Measurements from ENCODE around the gene SRPK2. TPM values are rescaled to one million over a fixed set of nuclear protein-coding genes. Genes with fewer than 3 reads are reported as not detected.

The SRPK2 gene
- total and polyA plus RNA-seq, 2 of the 13 experiments (the other 11 are each of a cell fraction or from before 2014, with no cell fraction given) = 10.1 to 22.3 TPM

DNA sequence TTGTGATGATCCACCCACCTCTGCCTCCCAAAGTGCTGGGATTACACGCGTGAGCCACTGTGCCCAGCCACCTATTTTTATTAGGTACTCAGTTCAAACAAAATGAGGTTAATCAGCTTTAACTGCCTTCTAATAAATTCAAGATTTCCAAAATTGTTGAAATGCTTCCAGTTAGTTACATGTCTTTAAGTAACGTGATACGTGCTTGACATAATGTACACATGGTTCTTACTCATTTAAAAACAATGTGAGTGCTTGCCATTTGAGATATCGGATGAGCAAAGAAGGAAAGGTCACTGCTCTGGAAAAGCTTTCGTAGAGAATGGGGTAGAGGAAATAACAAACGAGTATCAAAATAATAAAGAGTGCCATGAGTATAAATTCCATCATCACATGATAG lies 291.1 kb downstream of the SRPK2 start:
- ATAC-seq = no peak
- WGBS (ENCODE audit: low lambda C conversion rate) = 98% methylated on average over 7 of the region's 7 CpGs
- Histone ChIP-seq H3K27ac (ENCODE audit: extremely low read length, insufficient read depth, low read length) (no peak overlapping the region), H3K4me1 (ENCODE audit: insufficient read depth, low read length) (no peaks in the 10 kb centered on the region), H3K9ac (ENCODE audit: insufficient read depth, low read depth, low read length) (no peak overlapping the region), H3K4me3 (replicated peaks in 1 of 3; ENCODE audit: insufficient read depth in 1 of 3, low read depth in 2 of 3, low read length in 3 of 3) (no peak overlapping the region), H2AFZ (ENCODE audit: low read length) (no peak overlapping the region), H3K9me3 (ENCODE audit: low read length) (no peaks in the 10 kb centered on the region), H3K27me3 (ENCODE audit: control insufficient read depth in 1 of 2, insufficient read depth in 2 of 2, low read length in 2 of 2) (no peaks in the 10 kb centered on the region), H4K20me1 (ENCODE audit: insufficient read depth, low read length) (no peaks in the 10 kb centered on the region), H3K4me2 (ENCODE audit: low read depth, low read length) (no peak overlapping the region), H3K36me3 (replicated peaks in 1 of 2; ENCODE audit: control insufficient read depth in 1 of 2, insufficient read depth in 2 of 2, low read length in 2 of 2) (peaks cover 5 to 52% of the 10 kb centered on the region in 2 experiments), H3K79me2 (ENCODE audit: insufficient read depth, low read length) (no peaks in the 10 kb centered on the region)
- intact Hi-C loops (cut with micrococcal nuclease; ENCODE audit: unreplicated experiment) (no loop called here), in situ Hi-C loops (cut with HindIII; ENCODE audit: extremely low pct_ligation_motif_present, low pct_unique_long_range_greater_than_20kb) (no loop called here)
- no peak for FAIRE-seq
- CTCF ChIA-PET (ENCODE audit: low intra/inter-chr PET ratio, low total read pairs) = no interaction called here
- POLR2A ChIA-PET = no interaction called here
- DNase-seq (ENCODE audit: low spot score) = no peak
- BruUV-seq (replicated peaks) = no TSS peak
- no peak for TF ChIP-seq ZNF124 (CRISPR knock-in tag; IDR thresholded peaks at IDR 0.05)

DNA sequence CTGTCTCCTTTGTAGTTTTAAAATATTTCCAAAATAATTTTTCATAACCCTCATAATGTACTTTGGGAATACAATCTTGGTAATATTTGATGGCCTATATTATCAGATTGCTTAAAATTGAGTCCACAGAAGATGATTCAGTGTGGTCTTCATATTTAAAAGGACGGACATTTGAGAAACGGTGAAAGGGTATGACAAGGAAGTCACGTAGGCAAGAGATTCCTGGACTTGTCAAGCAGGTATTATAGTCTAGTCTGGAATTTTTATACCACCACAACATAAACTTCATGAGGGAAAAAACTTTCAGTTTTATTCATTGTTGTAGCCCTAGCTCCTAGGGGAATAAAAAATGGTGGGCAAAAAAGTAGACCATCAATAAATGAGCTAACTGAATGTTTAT lies 292.4 kb downstream of the SRPK2 start:
- ChIA-PET CTCF (ENCODE audit: low intra/inter-chr PET ratio, low total read pairs) (no interaction called here), POLR2A (no interaction called here)
- Histone ChIP-seq H3K27ac (ENCODE audit: extremely low read length, insufficient read depth, low read length) (no peak overlapping the region), H3K4me2 (ENCODE audit: low read depth, low read length) (no peak overlapping the region), H4K20me1 (ENCODE audit: insufficient read depth, low read length) (no peaks in the 10 kb centered on the region), H3K9me3 (ENCODE audit: low read length) (no peaks in the 10 kb centered on the region), H3K79me2 (ENCODE audit: insufficient read depth, low read length) (no peaks in the 10 kb centered on the region), H2AFZ (ENCODE audit: low read length) (no peak overlapping the region), H3K9ac (ENCODE audit: insufficient read depth, low read depth, low read length) (no peak overlapping the region), H3K36me3 (replicated peaks in 1 of 2; ENCODE audit: control insufficient read depth in 1 of 2, insufficient read depth in 2 of 2, low read length in 2 of 2) (peaks cover 2 to 60% of the 10 kb centered on the region in 2 experiments; a peak in 4 of 5 replicates), H3K4me3 (replicated peaks in 1 of 3; ENCODE audit: insufficient read depth in 1 of 3, low read depth in 2 of 3, low read length in 3 of 3) (no peak overlapping the region), H3K27me3 (ENCODE audit: control insufficient read depth in 1 of 2, insufficient read depth in 2 of 2, low read length in 2 of 2) (no peaks in the 10 kb centered on the region), H3K4me1 (ENCODE audit: insufficient read depth, low read length) (no peaks in the 10 kb centered on the region)
- 98% methylated on average over 3 of the region's 3 CpGs for WGBS (ENCODE audit: low lambda C conversion rate)
- ATAC-seq (no peak), DNase-seq (ENCODE audit: low spot score) (no peak), FAIRE-seq (no peak)
- intact Hi-C loops (cut with micrococcal nuclease; ENCODE audit: unreplicated experiment) (no loop called here), in situ Hi-C loops (cut with HindIII; ENCODE audit: extremely low pct_ligation_motif_present, low pct_unique_long_range_greater_than_20kb) (no loop called here)
- no TSS peak for BruUV-seq (replicated peaks)
- TF ChIP-seq ZNF263 (CRISPR knock-in tag; IDR thresholded peaks at IDR 0.05) (no peak), ZKSCAN8 (CRISPR knock-in tag; IDR thresholded peaks at IDR 0.05; ENCODE audit: borderline replicate concordance) (no peak), ZSCAN9 (CRISPR knock-in tag; IDR thresholded peaks at IDR 0.05; ENCODE audit: borderline replicate concordance) (no peak), ESRRA (CRISPR knock-in tag; IDR thresholded peaks at IDR 0.05; ENCODE audit: low read depth) (no peak), RFX3 (CRISPR knock-in tag; IDR thresholded peaks at IDR 0.05) (no peak), ASH2L (IDR thresholded peaks at IDR 0.05; ENCODE audit: insufficient read length, low read depth, low read length) (no peak), SMAD9 (CRISPR knock-in tag; IDR thresholded peaks at IDR 0.05) (no peak)
- TF ChIP-seq, protein P1, sequence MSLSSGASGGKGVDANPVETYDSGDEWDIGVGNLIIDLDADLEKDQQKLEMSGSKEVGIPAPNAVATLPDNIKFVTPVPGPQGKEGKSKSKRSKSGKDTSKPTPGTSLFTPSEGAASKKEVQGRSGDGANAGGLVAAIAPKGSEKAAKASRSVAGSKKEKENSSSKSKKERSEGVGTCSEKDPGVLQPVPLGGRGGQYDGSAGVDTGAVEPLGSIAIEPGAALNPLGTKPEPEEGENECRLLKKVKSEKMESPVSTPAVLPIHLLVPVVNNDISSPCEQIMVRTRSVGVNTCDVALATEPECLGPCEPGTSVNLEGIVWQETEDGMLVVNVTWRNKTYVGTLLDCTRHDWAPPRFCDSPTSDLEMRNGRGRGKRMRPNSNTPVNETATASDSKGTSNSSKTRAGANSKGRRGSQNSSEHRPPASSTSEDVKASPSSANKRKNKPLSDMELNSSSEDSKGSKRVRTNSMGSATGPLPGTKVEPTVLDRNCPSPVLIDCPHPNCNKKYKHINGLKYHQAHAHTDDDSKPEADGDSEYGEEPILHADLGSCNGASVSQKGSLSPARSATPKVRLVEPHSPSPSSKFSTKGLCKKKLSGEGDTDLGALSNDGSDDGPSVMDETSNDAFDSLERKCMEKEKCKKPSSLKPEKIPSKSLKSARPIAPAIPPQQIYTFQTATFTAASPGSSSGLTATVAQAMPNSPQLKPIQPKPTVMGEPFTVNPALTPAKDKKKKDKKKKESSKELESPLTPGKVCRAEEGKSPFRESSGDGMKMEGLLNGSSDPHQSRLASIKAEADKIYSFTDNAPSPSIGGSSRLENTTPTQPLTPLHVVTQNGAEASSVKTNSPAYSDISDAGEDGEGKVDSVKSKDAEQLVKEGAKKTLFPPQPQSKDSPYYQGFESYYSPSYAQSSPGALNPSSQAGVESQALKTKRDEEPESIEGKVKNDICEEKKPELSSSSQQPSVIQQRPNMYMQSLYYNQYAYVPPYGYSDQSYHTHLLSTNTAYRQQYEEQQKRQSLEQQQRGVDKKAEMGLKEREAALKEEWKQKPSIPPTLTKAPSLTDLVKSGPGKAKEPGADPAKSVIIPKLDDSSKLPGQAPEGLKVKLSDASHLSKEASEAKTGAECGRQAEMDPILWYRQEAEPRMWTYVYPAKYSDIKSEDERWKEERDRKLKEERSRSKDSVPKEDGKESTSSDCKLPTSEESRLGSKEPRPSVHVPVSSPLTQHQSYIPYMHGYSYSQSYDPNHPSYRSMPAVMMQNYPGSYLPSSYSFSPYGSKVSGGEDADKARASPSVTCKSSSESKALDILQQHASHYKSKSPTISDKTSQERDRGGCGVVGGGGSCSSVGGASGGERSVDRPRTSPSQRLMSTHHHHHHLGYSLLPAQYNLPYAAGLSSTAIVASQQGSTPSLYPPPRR (CRISPR knock-in tag; IDR thresholded peaks at IDR 0.05; ENCODE audit: borderline replicate concordance) = no peak
- TF ChIP-seq, protein P2, sequence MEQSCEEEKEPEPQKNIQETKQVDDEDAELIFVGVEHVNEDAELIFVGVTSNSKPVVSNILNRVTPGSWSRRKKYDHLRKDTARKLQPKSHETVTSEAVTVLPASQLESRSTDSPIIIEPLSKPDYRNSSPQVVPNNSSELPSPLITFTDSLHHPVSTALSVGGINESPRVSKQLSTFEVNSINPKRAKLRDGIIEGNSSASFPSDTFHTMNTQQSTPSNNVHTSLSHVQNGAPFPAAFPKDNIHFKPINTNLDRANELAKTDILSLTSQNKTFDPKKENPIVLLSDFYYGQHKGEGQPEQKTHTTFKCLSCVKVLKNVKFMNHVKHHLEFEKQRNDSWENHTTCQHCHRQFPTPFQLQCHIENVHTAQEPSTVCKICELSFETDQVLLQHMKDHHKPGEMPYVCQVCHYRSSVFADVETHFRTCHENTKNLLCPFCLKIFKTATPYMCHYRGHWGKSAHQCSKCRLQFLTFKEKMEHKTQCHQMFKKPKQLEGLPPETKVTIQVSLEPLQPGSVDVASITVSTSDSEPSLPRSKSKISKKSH (CRISPR knock-in tag; IDR thresholded peaks at IDR 0.05; ENCODE audit: borderline replicate concordance) = no peak
- TF ChIP-seq, protein P3, sequence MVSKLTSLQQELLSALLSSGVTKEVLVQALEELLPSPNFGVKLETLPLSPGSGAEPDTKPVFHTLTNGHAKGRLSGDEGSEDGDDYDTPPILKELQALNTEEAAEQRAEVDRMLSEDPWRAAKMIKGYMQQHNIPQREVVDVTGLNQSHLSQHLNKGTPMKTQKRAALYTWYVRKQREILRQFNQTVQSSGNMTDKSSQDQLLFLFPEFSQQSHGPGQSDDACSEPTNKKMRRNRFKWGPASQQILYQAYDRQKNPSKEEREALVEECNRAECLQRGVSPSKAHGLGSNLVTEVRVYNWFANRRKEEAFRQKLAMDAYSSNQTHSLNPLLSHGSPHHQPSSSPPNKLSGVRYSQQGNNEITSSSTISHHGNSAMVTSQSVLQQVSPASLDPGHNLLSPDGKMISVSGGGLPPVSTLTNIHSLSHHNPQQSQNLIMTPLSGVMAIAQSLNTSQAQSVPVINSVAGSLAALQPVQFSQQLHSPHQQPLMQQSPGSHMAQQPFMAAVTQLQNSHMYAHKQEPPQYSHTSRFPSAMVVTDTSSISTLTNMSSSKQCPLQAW (CRISPR knock-in tag; IDR thresholded peaks at IDR 0.05) = no peak

Measured in HepG2 (cell line).